Right hindlimb (tissue), 1 donor: ENCODE results near the gene C8B.
A peak's percentile ranks its signal among the peaks of the same experiment; 100 is the strongest.

ENCODE experiments used
- DNase-seq: peaks from one replicate; pipeline ENCODE4 v3.0.0-alpha.2; 2018

C8B gene

GRCh38 chr1:56927986-56928385 lies 37.8 kb downstream of the C8B start:
- DNase-seq, result no peak

- no peak for DNase-seq
Observed at GRCh38 chr1:56927171-56927570, 38.6 kb downstream of the C8B start.

GRCh38 chr1:56925193-56925592 lies 40.6 kb downstream of the C8B start:
- no peak for DNase-seq

- no peak for DNase-seq
Observed at GRCh38 chr1:56924116-56924515, 41.7 kb downstream of the C8B start.

GRCh38 chr1:56923201-56923600 lies 42.6 kb downstream of the C8B start:
- DNase-seq, result no peak

GRCh38 chr1:56922507-56922906 lies 43.3 kb downstream of the C8B start:
- DNase-seq, result no peak

- DNase-seq, result no peak
Observed at GRCh38 chr1:56922070-56922469, 43.7 kb downstream of the C8B start.

- DNase-seq, result peak; percentile 26
Observed at GRCh38 chr1:56921479-56921878, 44.3 kb downstream of the C8B start.

GRCh38 chr1:56920591-56921001 lies 45.2 kb downstream of the C8B start:
- DNase-seq, result no peak

GRCh38 chr1:56917356-56917755 lies 48.5 kb downstream of the C8B start:
- peak; percentile 34 for DNase-seq

- no peak for DNase-seq
Observed at GRCh38 chr1:56916630-56917029, 49.2 kb downstream of the C8B start.

- no peak for DNase-seq
Observed at GRCh38 chr1:56915960-56916359, 49.9 kb downstream of the C8B start.

GRCh38 chr1:56912325-56912724 lies 53.5 kb downstream of the C8B start:
- no peak for DNase-seq

GRCh38 chr1:56911098-56911938 lies 54.5 kb downstream of the C8B start:
- no peak for DNase-seq

- no peak for DNase-seq
Observed at GRCh38 chr1:56910441-56910985, 55.3 kb downstream of the C8B start.

- no peak for DNase-seq
Observed at GRCh38 chr1:56908619-56909221, 57.1 kb downstream of the C8B start.

GRCh38 chr1:56905667-56906066 lies 60.1 kb downstream of the C8B start:
- no peak for DNase-seq

GRCh38 chr1:56904663-56905397 lies 61.0 kb downstream of the C8B start:
- no peak for DNase-seq

GRCh38 chr1:56903778-56904177 lies 62.0 kb downstream of the C8B start:
- no peak for DNase-seq

GRCh38 chr1:56901716-56902115 lies 64.1 kb downstream of the C8B start:
- no peak for DNase-seq

- no peak for DNase-seq
Observed at GRCh38 chr1:56898879-56899278, 66.9 kb downstream of the C8B start.

GRCh38 chr1:56898005-56898373 lies 67.8 kb downstream of the C8B start:
- no peak for DNase-seq

- no peak for DNase-seq
Observed at GRCh38 chr1:56897150-56898004, 68.4 kb downstream of the C8B start.
